ENCODE results near the gene HDGFL2.

DNA sequence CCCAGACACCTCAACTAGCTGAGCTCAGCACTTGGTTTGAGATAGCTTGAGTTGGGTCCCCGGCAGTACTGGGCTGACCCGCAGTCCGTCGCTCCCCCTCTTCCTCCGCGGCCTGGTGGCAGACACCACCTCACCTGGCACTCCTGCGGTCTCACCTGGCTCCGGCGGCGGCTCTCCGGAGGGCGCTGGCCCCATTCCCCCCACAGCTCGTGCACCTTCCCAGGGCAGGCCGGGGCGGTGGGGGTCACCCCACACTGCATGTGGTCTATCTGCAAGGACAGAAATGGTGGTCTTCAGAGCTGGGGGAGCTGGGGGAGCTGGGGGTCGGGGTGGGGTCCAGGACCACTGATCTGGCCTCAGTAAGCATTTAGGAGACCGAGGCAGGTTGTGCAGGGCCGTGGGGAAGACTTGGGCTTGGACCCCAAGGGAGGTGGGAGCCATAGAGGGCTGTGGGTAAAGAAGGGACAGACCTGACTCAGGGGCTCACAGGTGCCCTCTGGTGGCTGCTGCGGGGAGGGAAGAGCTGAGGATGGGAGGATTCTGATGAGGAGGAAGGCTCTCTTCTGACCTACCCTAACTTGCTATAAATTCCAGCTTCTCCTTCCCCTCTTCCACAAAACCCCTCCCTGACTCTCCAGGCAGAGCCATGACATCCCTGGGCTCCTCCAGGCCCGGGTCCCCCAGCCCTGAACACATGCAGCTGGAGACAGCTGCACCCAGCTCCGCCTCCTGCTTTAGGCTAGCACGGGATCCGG, 52.9 kb downstream of the HDGFL2 start:
- no peak for TF ChIP-seq POLR2AphosphoS5 (IDR thresholded peaks at IDR 0.05)
- TF ChIP-seq, protein P1, sequence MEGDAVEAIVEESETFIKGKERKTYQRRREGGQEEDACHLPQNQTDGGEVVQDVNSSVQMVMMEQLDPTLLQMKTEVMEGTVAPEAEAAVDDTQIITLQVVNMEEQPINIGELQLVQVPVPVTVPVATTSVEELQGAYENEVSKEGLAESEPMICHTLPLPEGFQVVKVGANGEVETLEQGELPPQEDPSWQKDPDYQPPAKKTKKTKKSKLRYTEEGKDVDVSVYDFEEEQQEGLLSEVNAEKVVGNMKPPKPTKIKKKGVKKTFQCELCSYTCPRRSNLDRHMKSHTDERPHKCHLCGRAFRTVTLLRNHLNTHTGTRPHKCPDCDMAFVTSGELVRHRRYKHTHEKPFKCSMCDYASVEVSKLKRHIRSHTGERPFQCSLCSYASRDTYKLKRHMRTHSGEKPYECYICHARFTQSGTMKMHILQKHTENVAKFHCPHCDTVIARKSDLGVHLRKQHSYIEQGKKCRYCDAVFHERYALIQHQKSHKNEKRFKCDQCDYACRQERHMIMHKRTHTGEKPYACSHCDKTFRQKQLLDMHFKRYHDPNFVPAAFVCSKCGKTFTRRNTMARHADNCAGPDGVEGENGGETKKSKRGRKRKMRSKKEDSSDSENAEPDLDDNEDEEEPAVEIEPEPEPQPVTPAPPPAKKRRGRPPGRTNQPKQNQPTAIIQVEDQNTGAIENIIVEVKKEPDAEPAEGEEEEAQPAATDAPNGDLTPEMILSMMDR (IDR thresholded peaks at IDR 0.05 in 8 of 11, conservative IDR thresholded peaks at IDR 0.05 in 3 of 11): peak; percentile 42 to 90 (median 70)

Measured in spleen (tissue), 7 donors.